Pulmonary artery endothelial cell (primary cell): Measurements from ENCODE around the gene SLC4A2. TPM values are rescaled to one million over a fixed set of nuclear protein-coding genes. Genes with fewer than 3 reads are reported as not detected.

Source experiments
- DNase-seq: peaks from one replicate; pipeline ENCODE4 v3.0.0-alpha.2; 2011; ENCODE audit warnings: low read depth, low spot score
- total RNA-seq: library from RNA; depleted of rRNA; stranded (reverse); fragments of >200 nt; gene quantifications from 2 replicates; pipeline ENCODE4 v1.2.3, GENCODE V29; 2014

Gene SLC4A2
- total RNA-seq, 1 donor from 2014 or later = 64.6 TPM

GRCh38 chr7:151091431-151091830 lies 32.0 kb downstream of the SLC4A2 start:
- no peak for DNase-seq

GRCh38 chr7:151091988-151092387 lies 32.6 kb downstream of the SLC4A2 start:
- DNase-seq = no peak

DNA sequence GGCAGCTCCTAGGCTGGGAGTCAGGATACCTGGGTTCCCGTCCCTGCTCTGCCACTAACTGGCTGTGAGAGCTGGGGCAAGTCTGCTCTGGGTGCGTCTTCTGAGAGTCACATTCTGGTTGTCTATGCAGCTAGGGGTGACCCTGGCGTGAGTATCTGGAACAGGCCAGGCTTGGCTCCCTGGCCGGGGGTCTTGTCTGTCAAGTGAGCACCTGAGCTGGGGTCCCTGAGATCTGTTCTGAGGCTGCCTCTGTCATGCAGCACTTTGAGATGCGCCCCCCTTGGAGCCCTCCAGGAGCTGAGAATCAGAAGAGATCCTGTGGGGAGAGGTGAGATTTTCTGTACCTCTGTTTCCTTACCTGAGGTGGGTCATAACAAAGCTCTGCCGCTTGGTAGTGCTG lies 34.4 kb downstream of the SLC4A2 start:
- no peak for DNase-seq

DNA sequence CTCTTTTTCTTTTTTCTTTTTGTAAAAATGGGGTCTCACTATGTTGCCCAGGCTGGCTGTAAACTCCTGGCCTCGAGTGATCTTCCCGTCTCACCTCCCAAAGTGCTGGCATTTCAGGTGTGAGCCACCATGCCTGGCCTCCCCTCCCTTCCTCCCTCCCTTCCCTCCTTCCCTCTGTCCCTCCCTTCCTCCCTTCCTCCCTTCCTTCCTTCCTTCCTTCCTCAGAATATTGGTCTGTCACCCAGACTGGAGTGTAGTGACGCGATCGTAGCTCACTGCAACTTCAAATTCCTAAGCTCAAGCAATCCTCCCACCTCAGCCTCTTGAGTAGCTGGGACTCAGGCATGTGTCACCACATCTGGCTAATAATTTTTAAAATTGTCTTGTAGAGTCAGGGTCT lies 35.3 kb downstream of the SLC4A2 start:
- DNase-seq = no peak

- DNase-seq = no peak
Measured at GRCh38 chr7:151095123-151095797, 35.9 kb downstream of the SLC4A2 start.

DNA sequence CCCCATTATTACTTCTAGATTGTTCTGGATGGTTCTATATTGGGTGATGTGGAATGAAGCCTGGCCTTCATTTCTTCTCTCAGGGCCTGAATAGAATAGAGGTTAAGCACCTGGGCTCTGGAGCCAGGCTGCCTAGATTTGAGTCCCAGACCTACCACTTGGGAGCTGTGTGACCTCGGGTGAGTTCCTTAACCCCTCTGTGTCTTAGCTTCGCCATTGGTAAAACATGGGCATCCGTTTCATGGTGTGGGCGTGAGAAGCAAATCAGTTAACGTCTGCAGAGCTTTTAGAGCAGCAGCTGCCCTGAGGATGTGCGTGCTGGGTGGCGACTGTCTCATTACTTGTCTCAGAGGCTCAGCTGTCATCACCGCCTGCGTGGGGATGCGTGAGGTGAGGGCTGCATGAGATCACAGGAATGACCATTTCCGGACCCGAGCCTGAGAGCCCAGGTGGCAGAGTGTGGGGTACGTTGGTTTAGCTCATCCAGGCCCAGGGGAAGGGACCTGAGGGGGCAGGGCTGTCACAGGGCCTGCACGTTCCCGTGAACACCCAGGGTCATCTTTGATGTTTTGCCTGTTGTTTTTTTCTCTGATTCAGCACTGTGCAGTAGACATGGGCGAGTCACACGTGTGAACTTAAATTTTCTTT lies 36.6 kb downstream of the SLC4A2 start:
- no peak for DNase-seq

DNA sequence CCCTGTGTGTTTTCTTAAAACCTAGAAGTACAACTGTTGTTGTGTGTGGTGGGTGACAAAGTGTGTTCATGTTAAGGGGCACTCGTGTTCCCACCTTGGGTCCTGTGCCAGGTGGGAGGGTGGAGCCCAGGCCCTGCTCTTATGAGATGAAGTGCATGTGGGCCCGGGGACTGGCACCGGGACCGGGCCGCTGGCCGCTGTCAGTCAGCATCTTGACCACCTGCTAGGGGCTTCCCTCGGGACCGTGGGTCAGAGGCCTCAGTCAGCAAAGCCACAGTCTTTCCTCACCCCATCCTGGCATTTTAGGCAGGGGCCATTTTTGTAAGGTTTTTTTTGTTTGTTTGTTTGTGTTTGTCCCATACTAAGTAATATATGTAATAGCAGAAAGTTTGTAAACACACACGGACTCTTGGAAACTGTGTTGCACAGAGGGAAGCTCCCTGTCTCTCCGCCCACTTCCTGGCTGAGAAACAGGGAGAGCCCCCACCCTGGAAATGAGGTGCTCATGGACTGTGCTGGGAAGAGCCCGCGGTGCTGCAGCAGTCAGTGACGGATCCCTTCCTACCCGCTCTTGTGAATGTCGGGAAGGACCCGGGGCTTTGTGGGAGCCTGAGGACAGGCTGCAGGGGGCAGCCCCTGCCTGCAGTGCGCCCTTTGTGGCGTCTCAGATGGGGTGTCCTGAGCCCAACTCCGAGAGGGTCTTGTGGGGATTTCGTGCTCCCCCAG lies 40.3 kb downstream of the SLC4A2 start:
- DNase-seq = no peak

DNA sequence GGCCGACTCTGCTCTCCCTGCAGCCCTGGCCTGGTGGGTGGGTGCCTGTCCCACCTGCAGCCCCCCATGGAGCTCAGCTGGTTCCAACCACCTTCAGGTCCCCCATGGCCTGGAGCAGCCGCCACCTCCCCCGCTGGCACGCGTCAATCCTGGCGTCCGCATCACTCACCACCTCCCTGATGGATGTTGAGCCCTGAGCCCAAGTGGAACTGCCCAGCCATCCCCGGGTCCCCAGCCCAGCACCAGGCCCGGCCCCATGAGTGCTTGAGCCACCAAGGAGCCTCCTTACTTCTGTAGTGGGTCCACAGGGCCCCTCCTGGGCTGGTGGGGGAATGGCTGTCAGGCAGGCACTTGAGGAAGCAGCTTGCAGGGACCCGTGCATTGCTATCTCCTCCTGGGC lies 41.5 kb downstream of the SLC4A2 start:
- no peak for DNase-seq

DNA sequence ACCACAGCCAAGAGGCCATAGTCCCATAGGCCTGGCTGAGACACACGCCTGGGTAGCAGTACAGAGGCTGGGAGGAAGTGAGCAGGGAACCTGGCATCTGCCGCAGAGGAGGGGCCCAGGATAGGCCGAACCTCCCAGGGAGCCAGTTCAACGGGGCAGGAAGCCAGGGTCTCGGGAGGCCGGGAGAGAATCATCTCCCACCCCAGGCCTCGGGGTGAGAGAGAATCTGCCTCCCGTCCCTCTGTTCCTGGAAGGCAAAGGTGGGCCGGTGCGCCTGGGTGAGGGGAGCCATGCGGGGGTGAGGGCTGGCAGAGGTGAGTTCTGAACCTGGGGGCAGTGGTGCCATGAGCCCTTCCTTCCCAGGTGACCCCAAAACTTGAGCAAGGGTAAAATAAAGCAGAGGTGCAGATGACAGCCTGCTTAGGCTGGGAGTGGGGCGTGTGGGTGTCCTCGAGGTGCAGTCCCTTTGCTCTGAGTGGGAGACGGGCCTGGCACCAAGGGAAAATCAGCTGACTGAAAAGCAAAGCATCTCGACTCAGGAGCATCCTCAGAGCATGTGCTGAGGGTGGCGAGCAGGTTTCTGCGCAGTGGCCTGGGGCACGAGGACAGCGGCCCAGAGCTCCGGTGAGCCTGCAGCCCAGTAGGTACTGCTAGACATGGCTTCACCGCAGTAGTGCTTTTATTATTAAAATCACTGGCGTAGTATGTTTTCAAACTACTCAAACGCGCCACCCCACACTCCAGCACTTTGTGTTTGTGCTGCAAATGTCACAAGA lies 42.4 kb downstream of the SLC4A2 start:
- no peak for DNase-seq

GRCh38 chr7:151102991-151103390 lies 43.6 kb downstream of the SLC4A2 start:
- no peak for DNase-seq

DNA sequence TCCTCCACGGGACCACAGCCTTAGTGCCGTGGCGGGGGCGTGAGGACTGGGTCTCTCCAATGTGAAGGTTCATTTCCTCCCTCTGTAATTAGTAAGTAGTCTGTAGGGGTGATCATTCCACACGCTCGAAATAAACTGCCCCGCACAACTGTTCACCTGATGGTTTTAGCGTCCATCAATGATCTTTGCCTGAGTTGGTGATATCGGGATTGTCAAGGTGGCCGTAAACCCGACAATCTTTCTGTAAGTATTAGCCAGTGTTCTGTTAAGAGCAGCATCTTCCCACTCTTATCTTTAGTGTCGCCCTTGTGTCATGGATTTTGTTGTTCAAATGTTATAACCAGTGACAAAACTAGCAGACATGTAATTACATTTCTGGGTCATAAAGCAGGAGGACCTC lies 44.6 kb downstream of the SLC4A2 start:
- no peak for DNase-seq

DNA sequence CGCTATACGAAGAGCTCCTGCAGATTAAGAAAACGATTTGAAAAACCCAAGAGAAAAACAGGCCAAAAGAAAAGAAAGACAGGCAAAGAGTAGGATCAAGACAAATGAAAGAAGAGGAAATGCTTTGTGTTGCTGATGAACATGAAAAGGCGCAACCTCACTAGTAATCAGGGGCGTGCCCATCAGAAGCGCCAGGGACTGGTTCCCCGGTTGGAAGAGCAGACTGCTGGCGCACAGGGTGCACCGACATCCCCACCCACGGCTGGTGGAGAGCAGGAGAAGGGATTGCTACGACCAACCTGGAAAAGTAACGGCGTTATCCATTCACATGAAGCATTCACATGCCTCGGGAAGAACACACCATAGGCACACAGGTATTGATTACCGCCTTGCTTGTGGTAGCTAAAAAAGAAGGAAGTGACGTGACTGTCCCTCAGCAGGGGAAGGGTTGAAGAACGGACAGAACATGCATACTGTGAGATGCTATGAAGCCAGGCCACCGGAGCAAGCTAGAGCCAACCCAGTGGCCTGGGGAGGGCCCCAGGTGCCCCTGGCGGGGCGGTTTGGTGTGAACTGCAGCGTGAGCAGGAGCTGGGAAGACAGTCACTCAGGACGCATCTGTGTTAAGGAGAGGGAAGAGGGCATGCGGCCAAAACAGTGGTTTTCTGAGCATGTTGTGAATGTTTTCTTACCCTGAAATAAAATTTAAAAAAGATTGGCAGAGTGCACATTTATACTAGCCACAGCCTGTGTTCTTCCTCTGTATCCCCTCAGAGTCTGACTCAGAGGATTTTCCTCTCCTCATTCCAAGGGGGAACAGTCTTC lies 45.2 kb downstream of the SLC4A2 start:
- DNase-seq = no peak

DNA sequence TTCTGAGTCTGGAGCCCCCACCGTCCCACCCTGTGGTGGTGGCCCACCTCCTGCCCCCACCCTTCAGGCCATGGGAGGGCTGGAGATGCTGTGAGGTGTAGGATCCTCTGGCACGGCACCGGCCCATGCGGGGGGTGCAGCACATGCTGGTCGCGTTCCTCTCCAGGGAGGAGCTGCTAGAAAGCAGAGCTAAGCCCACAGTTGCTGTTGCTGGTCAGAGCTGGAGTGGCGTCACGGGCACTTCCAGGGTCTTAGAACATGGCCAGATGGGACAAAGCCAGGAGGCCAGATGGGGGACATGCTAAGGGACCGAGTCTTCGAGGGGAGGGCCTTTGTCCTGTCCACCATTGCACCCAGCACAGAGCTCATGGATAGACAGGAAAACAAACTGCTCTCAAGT lies 48.5 kb downstream of the SLC4A2 start:
- DNase-seq = no peak

GRCh38 chr7:151109094-151110048 lies 50.0 kb downstream of the SLC4A2 start:
- DNase-seq = no peak

GRCh38 chr7:151110236-151110940 lies 51.0 kb downstream of the SLC4A2 start:
- no peak for DNase-seq

DNA sequence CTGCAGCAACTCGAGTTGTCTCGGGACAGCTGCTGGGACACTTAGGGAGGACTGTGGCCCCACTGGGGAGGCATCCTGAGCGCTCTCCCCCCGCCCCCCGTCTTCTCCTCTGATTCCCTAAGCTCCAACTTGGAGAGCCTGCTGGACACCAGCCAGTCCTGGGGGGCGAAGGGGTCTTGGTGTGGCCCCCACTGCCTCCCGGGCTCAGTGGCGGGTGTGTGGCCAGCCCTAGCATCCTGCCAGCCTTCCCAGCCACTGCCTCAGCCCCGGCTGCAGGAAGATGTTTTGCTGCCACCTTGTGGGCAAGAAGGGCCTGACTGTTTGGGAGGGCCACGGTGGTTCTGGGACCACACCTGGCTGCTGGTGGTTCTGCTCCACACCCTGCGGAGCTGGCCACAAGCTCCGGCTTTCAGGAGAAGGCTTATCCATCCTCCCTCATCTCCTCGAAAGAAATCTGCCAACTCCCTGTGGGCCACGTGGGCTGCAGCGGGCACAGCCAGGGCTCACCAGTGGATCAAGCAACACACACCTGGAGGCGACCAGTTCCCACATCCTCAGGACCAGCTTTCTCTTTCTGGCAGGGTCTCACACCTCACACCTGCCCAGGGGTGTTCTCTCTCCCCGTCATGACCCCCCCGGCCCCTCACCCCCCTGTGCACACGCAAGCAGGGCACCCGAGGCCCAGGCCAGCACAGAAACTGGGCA lies 51.7 kb downstream of the SLC4A2 start:
- no peak for DNase-seq

DNA sequence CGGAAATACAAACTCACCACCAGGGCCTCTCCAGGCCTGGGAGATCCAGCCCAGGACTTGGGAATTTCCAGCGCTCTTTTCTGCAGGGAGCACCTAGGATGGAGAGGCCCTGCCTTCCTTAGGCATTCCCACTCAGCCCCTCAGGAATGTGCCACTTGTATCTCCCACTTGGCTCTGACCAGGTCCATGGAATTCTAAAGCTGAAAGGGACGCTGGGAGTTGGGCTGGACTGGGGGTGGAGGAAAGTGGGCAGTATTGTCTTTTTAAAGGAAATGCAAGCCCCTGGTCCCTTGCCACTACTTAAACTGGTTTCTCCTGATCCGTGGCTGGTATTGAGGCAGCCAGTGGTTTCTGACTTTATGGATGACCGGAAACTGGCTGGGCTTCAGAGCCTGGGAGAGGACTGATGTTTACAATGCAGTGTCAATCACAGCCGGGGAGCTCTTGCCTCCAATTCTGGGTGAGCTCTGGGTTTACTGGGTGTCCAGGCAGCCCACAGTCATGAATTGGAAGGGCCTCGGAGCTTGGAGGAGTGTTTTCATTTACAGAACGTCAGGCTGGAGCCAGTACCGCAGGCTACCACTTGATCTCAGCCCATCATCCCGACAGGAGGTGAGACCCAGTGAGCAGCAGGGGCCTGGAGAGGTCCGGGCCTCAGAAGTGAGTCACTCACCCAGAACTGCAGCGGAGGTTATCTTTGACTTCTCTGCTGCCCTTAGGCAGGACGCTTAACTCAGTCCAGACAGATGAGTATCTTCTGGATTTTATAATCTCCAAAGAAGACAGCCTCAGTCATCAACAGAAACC lies 54.2 kb downstream of the SLC4A2 start:
- no peak for DNase-seq
